GM18526 (cell line): Measurements from ENCODE around the gene NCOA6.

Experiments used
- POLR2A ChIP-seq: IDR thresholded peaks from 3 replicates; pipeline ENCODE4 v1.6.1; 2011; ENCODE audit not compliant: insufficient read length; ENCODE audit errors: extremely low read depth

Gene NCOA6

GRCh38 chr20:34753706-34754461 is 71.6 kb downstream of the NCOA6 start:
- no peak for TF ChIP-seq POLR2A

DNA sequence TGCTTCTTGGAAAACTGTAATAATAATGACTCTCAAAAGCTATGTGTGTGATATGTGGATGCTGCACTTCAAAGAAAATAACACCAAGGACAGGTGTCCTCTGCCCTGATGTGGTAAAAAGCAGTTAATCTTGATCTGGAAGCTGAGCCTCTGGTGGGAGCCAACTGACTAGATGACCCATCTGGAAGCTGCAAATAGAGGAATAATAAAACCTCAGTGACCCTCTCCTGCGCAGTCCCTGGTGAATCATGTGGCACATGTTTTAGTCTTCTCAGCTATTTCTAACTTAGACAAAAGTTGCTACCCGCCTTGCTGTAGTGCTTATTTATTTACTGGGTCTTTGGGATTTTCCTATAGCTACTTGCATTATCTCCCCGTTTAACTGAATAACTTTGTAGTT is 74.0 kb downstream of the NCOA6 start:
- TF ChIP-seq POLR2A: no peak

DNA sequence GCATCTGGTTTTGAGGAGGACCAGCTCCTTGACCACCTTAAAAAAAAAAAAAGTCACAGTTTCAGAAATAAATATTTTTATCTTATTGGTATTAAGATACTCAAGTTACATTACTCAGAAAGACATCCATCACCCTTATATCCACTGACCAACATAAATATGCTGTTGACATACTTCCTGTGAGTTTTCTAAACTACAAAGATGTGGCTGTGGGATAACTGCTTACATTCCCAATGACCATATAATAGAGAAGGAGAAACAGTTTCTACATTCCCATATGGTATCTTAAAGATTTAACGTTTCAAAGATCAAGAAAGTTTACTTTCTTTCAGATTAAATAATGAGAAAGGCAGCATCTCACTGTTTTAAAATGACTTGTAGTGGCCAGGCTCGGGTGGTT is 75.0 kb downstream of the NCOA6 start:
- no peak for TF ChIP-seq POLR2A

GRCh38 chr20:34748709-34749108 is 76.7 kb downstream of the NCOA6 start:
- no peak for TF ChIP-seq POLR2A

DNA sequence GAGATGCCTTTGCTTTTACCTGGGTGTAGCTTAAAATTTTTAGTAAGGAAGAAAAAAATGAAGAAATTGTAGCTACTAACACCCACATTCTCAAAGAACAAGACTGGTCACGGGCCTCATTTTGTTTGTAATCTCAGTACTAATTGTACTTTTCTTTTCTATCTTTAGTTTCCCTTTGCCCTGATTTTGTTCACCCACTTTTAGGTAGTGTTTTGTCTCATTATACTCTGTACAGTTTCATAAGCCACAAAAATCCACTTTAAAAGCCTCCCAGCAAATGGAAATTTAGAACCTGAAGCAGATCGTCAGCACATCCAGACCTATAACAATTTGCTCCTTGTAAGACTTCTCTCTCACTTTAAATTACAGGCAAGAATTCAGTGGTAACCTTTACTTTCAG is 78.0 kb downstream of the NCOA6 start:
- no peak for TF ChIP-seq POLR2A

- no peak for TF ChIP-seq POLR2A
Measured at GRCh38 chr20:34746674-34747073, 78.8 kb downstream of the NCOA6 start.

GRCh38 chr20:34744847-34745246 is 80.6 kb downstream of the NCOA6 start:
- no peak for TF ChIP-seq POLR2A

DNA sequence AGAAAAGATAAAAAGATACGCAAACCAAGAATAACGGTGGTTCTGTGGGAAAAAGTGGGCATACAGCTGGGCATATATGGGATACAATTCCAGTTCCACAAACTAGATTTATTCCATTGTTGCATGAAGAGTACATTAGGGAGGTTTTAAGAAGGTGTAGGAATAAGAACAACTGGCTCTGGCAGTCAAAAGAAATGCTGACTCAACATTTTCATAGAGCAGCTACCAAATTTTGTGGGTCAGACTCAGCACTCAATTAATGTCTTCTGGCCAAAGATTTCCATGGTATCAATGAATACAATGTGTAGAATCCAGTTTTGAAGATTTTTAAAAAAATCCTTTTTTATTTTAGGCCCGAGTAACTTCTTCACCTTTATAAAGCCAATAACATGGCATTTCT is 81.1 kb downstream of the NCOA6 start:
- TF ChIP-seq POLR2A: no peak

GRCh38 chr20:34743039-34743438 is 82.4 kb downstream of the NCOA6 start:
- no peak for TF ChIP-seq POLR2A

DNA sequence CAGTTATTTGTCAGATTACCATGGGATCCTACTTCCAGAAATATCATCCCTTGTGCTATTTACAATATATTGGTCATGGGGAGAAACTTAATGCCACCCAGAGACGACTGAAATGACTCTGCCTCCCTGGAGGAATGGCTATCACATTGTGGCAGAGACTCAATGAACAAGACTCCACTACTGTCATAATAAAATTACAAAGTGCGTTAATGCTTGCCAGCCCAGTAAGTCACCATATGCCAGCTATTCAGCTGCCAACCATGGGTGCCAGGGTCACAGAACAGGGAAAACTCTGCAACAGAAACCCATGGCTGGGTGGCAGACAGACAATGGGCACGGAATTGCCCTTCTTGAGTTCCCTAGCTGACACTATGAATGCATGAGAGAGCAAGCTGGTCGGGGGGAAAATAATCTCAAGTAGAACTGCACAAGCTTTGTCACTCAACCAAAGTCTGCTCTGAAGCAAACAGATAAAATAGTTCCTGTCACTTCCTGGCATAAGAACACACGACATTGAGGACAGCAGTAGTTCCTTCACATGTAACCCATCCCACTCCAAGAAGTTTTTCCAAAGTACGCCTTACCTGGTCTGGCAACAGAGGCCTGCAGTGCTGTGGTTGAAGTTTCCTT is 89.2 kb downstream of the NCOA6 start:
- TF ChIP-seq POLR2A: no peak

GRCh38 chr20:34732523-34732922 is 92.9 kb downstream of the NCOA6 start:
- TF ChIP-seq POLR2A: no peak

DNA sequence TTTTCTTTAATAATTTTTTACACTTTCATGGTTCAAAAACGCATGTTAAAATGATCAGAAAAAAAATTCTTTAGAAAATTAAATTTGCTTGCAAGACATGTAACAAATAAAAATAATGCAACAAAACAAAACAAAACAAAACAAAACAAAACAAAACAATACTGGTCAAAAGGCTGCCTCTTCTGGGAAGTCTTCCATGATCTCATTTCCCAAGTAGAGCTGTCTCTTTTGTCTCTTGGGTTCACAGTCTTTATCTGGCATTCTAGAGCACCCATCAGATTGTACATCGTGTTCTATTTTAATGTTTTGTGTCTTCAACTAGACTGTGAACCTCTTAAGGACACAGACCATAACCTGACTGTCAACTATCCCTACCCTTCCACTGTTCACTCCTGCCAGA is 96.0 kb downstream of the NCOA6 start:
- no peak for TF ChIP-seq POLR2A

DNA sequence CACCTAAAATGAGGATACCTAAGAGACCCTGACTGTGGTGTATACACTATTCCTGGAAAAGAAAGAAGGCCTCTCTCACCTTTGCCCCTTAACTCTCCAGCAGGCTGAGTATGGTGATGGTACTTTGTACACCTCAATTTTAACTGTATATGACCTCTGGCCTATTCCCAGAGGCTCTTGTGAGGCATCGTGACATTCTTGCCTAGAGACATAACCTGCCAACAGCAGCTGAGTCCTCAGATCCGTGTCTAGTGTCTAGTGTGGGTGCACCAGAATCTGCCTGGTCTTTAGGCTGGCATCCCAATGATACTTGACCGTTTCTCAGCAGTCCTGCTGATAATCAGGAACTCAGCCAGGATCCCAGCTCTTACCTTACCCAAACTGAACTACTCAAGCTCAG is 101.3 kb downstream of the NCOA6 start:
- TF ChIP-seq POLR2A: no peak

DNA sequence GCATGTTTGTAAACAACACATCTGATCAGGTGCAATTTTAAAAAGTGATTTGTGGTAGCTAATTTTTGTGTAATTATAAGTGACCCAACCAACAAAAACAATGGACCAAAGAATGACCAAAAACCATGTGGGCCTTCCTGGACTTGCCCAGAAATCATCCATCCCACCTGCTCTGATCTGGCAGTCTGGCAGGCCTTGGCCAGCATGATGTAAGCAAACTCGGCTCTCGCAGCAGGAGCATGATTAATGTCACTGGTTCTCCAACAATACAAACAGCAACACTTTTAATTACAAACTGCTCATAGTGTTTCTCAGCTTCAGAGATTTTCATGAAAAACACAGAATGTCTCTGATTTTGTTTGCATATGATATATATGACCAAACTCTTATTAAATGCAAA is 105.2 kb downstream of the NCOA6 start:
- TF ChIP-seq POLR2A: no peak

DNA sequence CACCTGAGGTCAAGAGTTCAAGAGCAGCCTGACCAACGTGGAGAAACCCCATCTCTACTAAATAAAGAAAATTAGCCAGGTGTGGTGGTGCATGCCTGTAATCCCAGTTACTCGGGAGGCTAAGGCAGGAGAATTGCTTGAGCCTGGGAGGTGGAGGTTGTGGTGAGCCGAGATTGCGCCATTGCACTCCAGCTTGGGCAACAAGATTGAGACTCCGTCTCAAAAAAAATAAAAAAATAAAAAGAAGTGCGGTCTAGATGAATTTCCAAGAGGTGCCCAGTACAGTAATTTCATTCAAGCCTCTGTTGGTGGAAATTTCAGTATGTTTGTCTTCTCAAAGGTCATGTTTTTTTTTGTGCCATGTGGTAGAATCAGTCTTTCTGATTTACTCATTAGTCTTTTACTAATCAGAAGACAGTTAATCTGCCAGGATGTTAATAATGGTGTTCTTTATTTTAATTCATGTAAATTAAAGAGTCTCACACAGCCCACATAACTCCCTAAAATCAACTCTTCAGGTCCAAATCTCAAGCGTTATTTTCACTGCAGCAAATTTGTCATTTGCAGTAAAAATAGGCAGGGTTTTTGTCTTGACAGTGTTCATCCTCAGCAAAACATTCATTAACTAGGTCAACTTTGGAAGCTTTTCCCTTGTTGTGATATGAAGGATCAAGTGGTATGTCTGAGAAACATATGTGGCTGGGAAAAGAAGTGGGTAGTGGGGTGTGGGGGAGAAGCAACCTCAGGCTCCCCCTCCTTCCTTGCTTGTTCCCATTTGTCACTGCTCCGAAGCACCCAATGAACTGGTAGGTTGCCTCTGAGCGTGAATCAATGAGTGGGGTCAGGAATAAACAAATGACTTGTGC is 108.0 kb downstream of the NCOA6 start:
- TF ChIP-seq POLR2A: no peak

DNA sequence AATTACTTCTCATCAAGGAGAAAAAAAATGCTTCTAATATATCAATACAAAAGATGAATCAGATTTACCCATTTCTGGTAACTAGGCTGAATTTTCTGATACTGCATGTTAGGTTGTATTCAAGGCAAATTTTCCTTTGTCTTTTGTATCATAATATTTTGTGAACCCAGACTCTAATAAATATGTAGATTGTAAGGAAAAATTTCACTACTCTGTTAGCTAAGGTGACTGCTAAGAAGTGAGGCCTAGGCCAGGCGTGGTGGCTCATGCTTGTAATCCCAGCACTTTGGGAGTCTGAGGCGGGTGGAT is 108.6 kb downstream of the NCOA6 start:
- no peak for TF ChIP-seq POLR2A
